ENCODE data around the gene PPM1L. TPM values are rescaled to one million over a fixed set of nuclear protein-coding genes. Genes with fewer than 3 reads are reported as not detected.

Gene PPM1L
- total RNA-seq, 1 donor = 2.5 TPM

- no peak for DNase-seq (ENCODE audit: low read depth)
- H3K4me3 ChIP-seq (ENCODE audit: low read depth, low read length) = no peak overlapping the region
- TF ChIP-seq CTCF (IDR thresholded peaks at IDR 0.05; ENCODE audit: insufficient read depth, low read length) = no peak
Observed at GRCh38 chr3:160725338-160725737, 30.7 kb upstream of the PPM1L start.

- no peak for TF ChIP-seq CTCF (IDR thresholded peaks at IDR 0.05; ENCODE audit: insufficient read depth, low read length)
- DNase-seq (ENCODE audit: low read depth) = no peak
Observed at GRCh38 chr3:160735826-160736225, 20.2 kb upstream of the PPM1L start.

DNA sequence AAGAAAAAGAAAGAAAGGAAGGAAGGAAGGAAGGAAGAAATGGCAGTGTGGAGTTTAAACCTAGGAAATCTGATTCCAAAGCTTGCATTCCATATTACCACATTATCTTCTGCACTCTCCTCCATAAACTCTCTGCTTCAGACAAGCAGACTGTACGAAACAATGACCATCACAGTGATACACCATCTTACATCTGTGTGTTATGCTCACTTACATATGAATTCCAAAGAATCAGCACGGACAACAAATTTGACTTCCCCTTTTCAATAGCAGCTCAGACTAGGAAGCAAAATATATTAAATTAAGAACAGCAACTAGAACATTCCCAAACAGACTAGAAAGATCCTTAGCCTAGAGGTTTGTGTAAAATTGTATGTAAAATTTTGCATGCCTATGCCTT lies 18.0 kb upstream of the PPM1L start:
- DNase-seq (ENCODE audit: low read depth) = no peak
- no peak overlapping the region for H3K4me3 ChIP-seq (ENCODE audit: low read depth, low read length)
- TF ChIP-seq CTCF (IDR thresholded peaks at IDR 0.05; ENCODE audit: insufficient read depth, low read length) = no peak

More at GRCh38 chr3:160735826-160736225, 20.2 kb upstream of the PPM1L start:
- no peak overlapping the region for H3K4me3 ChIP-seq (ENCODE audit: low read depth, low read length)

- peak; percentile 3 for DNase-seq (ENCODE audit: low read depth)
- TF ChIP-seq CTCF (IDR thresholded peaks at IDR 0.05; ENCODE audit: insufficient read depth, low read length) = no peak
Observed at GRCh38 chr3:160739079-160739478, 17.0 kb upstream of the PPM1L start.

GRCh38 chr3:160746976-160747375 lies 9.1 kb upstream of the PPM1L start:
- DNase-seq (ENCODE audit: low read depth) = no peak
- H3K4me3 ChIP-seq (ENCODE audit: low read depth, low read length) = no peak overlapping the region
- no peak for TF ChIP-seq CTCF (IDR thresholded peaks at IDR 0.05; ENCODE audit: insufficient read depth, low read length)

More at GRCh38 chr3:160739079-160739478, 17.0 kb upstream of the PPM1L start:
- no peak overlapping the region for H3K4me3 ChIP-seq (ENCODE audit: low read depth, low read length)

GRCh38 chr3:160747422-160747821 lies 8.6 kb upstream of the PPM1L start:
- no peak for TF ChIP-seq CTCF (IDR thresholded peaks at IDR 0.05; ENCODE audit: insufficient read depth, low read length)
- DNase-seq (ENCODE audit: low read depth) = no peak

DNA sequence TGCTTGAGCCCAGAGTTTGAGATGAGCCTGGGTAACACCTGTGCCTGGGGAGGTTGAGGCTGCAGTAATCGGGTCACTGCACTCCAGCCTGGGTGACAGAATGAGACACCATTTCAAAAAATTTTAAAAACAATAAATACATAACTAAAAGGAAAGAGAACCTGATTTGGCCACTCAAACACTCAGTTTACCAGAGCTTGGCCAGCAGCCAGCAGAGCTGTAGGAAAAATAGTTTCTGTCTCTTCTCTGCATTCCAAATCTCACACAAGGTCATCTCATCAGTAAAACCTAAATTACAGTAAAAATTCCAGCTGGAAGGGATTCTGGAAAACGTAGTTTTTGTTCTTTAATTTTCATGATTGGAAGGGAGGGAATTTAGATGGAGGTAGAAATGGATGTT lies 7.8 kb upstream of the PPM1L start:
- H3K4me3 ChIP-seq (ENCODE audit: low read depth, low read length) = no peak overlapping the region
- no peak for TF ChIP-seq CTCF (IDR thresholded peaks at IDR 0.05; ENCODE audit: insufficient read depth, low read length)
- DNase-seq (ENCODE audit: low read depth) = no peak

More at GRCh38 chr3:160747422-160747821, 8.6 kb upstream of the PPM1L start:
- H3K4me3 ChIP-seq (ENCODE audit: low read depth, low read length) = no peak overlapping the region
